GM12891 (cell line): ENCODE results near the gene FXYD6.

Source experiments
- DNase-seq: peaks from one replicate; pipeline ENCODE4 v3.0.0; 2011; ENCODE audit warnings: low spot score; ENCODE audit not compliant: insufficient read length
- FAIRE-seq: peaks from 2 replicates; lab custom pipeline; 2011; peaks lifted over from hg19 to GRCh38; lab: Jason Lieb, UNC
- PAX5 ChIP-seq: IDR thresholded peaks from 2 replicates; pipeline ENCODE4 v1.6.1; 2011; ENCODE audit warnings: low read length, moderate library complexity, mild to moderate bottlenecking; ENCODE audit not compliant: insufficient read depth, severe bottlenecking
- POLR2A ChIP-seq: IDR thresholded peaks from 2 replicates; pipeline ENCODE4 v1.6.1; 2011; ENCODE audit warnings: low read depth, low read length, control low read depth
- POLR2AphosphoS5 ChIP-seq: IDR thresholded peaks from 2 replicates; pipeline ENCODE4 v1.6.1; 2011; ENCODE audit warnings: low read depth, low read length, control low read depth
- POU2F2 ChIP-seq: IDR thresholded peaks from 2 replicates; pipeline ENCODE4 v1.6.1; 2011; ENCODE audit warnings: low read depth, mild to moderate bottlenecking, control low read depth, low read length, moderate library complexity
- SPI1 ChIP-seq: IDR thresholded peaks from 2 replicates; pipeline ENCODE4 v1.6.1; 2011; ENCODE audit warnings: low read depth, low read length, control low read depth
- TAF1 ChIP-seq: IDR thresholded peaks from 2 replicates; pipeline ENCODE4 v1.6.1; 2011; ENCODE audit warnings: low read depth, low read length, control low read depth

FXYD6 gene

GRCh38 chr11:117852309-117852708, 24.1 kb downstream of the FXYD6 start:
- no peak for TF ChIP-seq PAX5
- no peak for TF ChIP-seq SPI1
- TF ChIP-seq POU2F2, result no peak
- TF ChIP-seq POLR2A, result no peak
- no peak for TF ChIP-seq TAF1
- TF ChIP-seq POLR2AphosphoS5, result no peak
- DNase-seq (no peak), FAIRE-seq (no peak)

DNA sequence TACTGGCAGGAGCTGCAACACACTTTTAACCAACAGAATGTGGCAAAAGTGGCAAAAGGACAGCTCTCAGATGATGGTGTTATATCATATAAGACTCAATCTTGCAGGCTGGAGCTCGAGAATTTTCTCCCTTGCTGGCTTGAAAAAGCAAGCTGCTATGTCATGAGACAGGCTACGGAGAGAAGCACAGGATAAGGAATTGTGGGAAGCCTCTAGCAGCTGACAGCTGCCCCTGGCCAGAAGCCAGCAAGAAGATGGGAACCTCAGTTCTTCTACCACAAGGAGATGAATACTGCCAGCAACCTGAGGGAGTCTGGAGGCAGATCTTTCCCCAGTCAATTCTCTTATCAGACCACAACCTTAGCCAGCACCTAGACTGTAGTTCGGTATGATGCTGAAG, 24.6 kb downstream of the FXYD6 start:
- FAIRE-seq (no peak), DNase-seq (no peak)
- no peak for TF ChIP-seq SPI1
- no peak for TF ChIP-seq POU2F2
- no peak for TF ChIP-seq PAX5
- no peak for TF ChIP-seq TAF1
- TF ChIP-seq POLR2AphosphoS5, result no peak

- TF ChIP-seq TAF1 (no peak), POLR2A (no peak), POLR2AphosphoS5 (no peak), PAX5 (no peak), SPI1 (no peak), POU2F2 (no peak)
- DNase-seq (no peak), FAIRE-seq (no peak)
Measured at GRCh38 chr11:117851106-117851505, 25.4 kb downstream of the FXYD6 start.

GRCh38 chr11:117849781-117850414, 26.6 kb downstream of the FXYD6 start:
- DNase-seq (no peak), FAIRE-seq (no peak)
- no peak for TF ChIP-seq PAX5
- TF ChIP-seq TAF1, result no peak
- no peak for TF ChIP-seq POLR2A
- TF ChIP-seq POU2F2, result no peak
- TF ChIP-seq SPI1, result no peak
- no peak for TF ChIP-seq POLR2AphosphoS5

DNA sequence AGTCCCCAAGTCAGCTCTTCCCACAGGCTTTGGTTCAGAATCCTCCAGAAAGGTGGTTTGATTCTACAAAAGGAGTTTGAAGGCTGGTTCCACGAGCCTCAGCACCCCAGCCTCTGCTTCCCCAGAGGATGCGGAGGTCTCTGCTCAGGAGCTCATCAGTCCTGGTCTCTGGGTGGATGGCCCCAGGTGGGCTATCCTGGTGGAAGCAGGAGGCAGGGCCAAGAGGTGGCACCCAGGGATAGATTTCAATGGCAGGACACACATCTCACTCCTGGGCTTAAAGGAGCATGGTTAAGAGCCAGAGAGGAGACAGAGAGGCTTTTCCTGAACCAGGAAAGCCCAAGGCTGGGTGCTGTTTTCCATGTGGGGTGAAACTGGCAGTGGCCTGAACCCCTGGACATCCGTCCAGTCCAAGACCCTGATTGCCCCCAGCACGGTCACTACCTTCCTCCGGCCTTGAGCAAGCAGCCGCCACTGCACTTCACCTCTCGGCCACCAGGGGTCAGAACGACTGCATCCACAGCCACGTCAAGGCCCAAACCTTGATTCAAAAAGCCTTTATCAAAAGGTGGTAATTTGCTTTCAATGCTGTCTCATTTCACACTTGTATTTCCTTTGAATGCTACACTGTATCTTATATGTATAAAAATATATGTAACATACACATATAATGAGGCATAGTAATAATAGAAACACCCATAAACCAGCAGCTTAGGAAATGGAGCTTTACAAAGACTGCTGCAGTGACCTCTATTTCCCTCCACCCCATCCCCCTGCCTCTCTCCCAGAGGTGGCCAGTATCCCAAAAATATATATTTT, 32.6 kb downstream of the FXYD6 start:
- TF ChIP-seq POLR2A, result no peak
- TF ChIP-seq PAX5, result no peak
- no peak for TF ChIP-seq POLR2AphosphoS5
- TF ChIP-seq POU2F2, result no peak
- TF ChIP-seq TAF1, result no peak
- TF ChIP-seq SPI1, result no peak
- no peak for DNase-seq
- peak; percentile 96 for FAIRE-seq

DNA sequence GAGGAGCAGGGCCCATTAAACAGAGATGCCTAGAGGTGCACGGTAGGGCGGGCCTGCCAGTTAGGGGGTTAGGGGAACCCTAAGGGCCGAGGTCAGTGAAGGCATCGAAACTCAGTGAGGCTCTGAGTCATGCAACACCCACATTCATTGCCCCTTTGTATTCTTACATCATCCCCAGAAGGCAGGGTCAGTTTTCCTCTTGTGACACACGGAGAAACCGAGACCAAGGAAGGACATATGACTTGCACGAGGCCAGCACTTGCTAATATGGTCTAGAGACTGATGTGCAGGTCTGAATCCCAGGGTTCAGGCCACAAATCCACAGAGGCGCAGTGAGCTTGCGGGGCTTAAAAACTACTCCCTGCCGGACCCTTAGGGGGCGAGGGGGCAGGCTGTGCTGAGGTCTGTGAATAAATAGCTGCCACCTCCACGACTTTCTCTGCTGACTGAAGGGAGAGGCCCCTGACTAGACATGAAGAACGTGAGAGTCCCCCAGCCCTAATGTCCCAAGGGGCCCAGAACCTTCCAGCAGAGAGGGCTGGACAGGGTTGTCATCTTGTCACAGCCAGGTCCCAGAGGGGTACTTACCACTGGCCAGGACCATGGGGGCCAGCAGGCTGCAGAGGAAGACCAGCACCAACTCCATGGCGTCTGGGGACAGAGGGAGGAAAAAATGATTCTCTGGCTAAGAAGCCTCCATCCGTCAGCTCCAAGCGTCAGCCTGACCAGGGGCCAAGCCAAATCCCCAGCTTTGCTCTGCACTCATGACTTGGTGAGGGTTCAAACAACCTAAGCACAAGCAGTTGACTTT, 34.1 kb downstream of the FXYD6 start:
- DNase-seq, result no peak
- no peak for FAIRE-seq
- TF ChIP-seq POLR2A, result no peak
- TF ChIP-seq POLR2AphosphoS5, result no peak
- TF ChIP-seq TAF1, result no peak
- no peak for TF ChIP-seq PAX5
- TF ChIP-seq POU2F2, result no peak
- TF ChIP-seq SPI1, result no peak

DNA sequence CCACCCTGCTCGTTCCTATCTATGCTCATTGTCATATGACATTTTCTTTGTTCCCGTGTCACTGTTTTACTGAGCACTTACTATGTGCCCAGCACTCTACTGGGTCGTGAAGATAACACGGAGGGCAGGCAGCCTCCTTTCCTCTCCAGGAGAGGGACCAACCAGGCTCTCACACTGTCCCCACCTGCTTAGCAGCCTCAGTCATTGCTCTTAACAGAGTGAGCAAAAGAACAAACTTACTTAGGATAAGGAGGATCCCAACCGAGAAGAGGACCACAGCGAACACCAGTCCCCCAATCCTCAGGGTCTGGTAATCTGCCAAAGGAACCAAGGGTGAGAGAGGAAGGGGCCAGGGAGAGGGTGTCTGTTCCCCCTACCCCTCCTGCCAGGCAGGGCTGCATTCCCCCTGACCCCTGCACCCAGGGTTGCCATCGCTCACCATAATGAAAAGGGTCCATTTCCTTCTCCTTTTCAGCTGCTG, 34.9 kb downstream of the FXYD6 start:
- no peak for FAIRE-seq
- TF ChIP-seq POU2F2 (no peak), POLR2AphosphoS5 (no peak), SPI1 (no peak), POLR2A (no peak), TAF1 (no peak), PAX5 (no peak)

GRCh38 chr11:117840881-117841550, 35.4 kb downstream of the FXYD6 start:
- DNase-seq (no peak), FAIRE-seq (no peak)
- TF ChIP-seq PAX5 (no peak), POLR2A (no peak), SPI1 (no peak)

More for the DNA sequence above, 34.9 kb downstream of the FXYD6 start:
- DNase-seq, result no peak
